ENCODE measurements around the gene OPN3. TPM values are rescaled to one million over a fixed set of nuclear protein-coding genes. Genes with fewer than 3 reads are reported as not detected.

Gene OPN3
- total and polyA plus RNA-seq, 2 donors (not counting 1 experiment from before 2014, with no cell fraction given): 21.0 to 29.6 TPM

GRCh38 chr1:241658081-241658793 is 18.1 kb upstream of the OPN3 start:
- Histone ChIP-seq H3K79me2 (ENCODE audit: control insufficient read depth, insufficient read depth, low read length) (no peaks in the 10 kb centered on the region), H3K4me2 (replicated peaks; ENCODE audit: low read depth, low read length, poor library complexity, severe bottlenecking) (no peak overlapping the region), H4K20me1 (ENCODE audit: control insufficient read depth, insufficient read depth, low read length, poor library complexity, severe bottlenecking) (no peaks in the 10 kb centered on the region), H3K4me1 (ENCODE audit: control insufficient read depth in 2 of 2, insufficient read depth in 2 of 2, low read length in 2 of 2) (no peaks in the 10 kb centered on the region), H3K4me3 (ENCODE audit: control extremely low read depth in 1 of 5, extremely low read depth in 1 of 5, insufficient read depth in 1 of 5, low read depth in 2 of 5, low read length in 4 of 5) (no peak overlapping the region), H3K9me3 (ENCODE audit: control extremely low read depth in 1 of 3, control insufficient read depth in 2 of 3, insufficient read depth in 1 of 3, low read length in 2 of 3) (no peaks in the 10 kb centered on the region), H3K27ac (ENCODE audit: low read length in 2 of 2) (no peak overlapping the region), H3K9ac (ENCODE audit: low read length) (no peak overlapping the region), H3K36me3 (replicated peaks in 1 of 2; ENCODE audit: control extremely low read depth in 1 of 2, control insufficient read depth in 1 of 2, extremely low read depth in 1 of 2, insufficient read depth in 2 of 2, low read length in 1 of 2) (no peaks in the 10 kb centered on the region), H3K27me3 (replicated peaks in 1 of 4; ENCODE audit: control extremely low read depth in 1 of 4, control insufficient read depth in 3 of 4, insufficient read depth in 4 of 4, low read length in 3 of 4) (peaks cover 0 to 2% (median 0%) of the 10 kb centered on the region in 4 experiments), H2AFZ (ENCODE audit: insufficient read depth, low read depth, low read length, poor library complexity, severe bottlenecking) (no peak overlapping the region)
- Mint-ChIP-seq H3K4me1 (no peaks in the 10 kb centered on the region), H3K4me3 (no peak overlapping the region), H3K27ac (no peak overlapping the region), H3K27me3 (peaks cover 22% of the 10 kb centered on the region), H3K9me3 (ENCODE audit: insufficient read depth) (no peaks in the 10 kb centered on the region)
- TF ChIP-seq EZH2 (IDR thresholded peaks at IDR 0.05; ENCODE audit: borderline replicate concordance, insufficient read depth, low read depth, low read length, poor library complexity, severe bottlenecking): no peak
- TF ChIP-seq CTCF (IDR thresholded peaks at IDR 0.05): no peak
- POLR2A ChIA-PET: no interaction called here
- intact Hi-C loops (cut with micrococcal nuclease): no loop called here
- no peak for DNase-seq
- CTCF ChIA-PET: interaction anchor here (0.6 kb wide), 1 partner anchor 234 kb away, joined by 3 read pairs; no protein-coding TSS in a partner anchor
- ATAC-seq (ENCODE audit: low read depth): no peak
- WGBS (ENCODE audit: insufficient coverage): 100% methylated on average over 2 of the region's 3 CpGs

GRCh38 chr1:241654641-241655040 is 14.5 kb upstream of the OPN3 start:
- H3K27me3 Mint-ChIP-seq: peaks cover 32% of the 10 kb centered on the region
- H3K4me1 Mint-ChIP-seq: no peaks in the 10 kb centered on the region
- Histone ChIP-seq H3K4me3 (ENCODE audit: control extremely low read depth in 1 of 5, extremely low read depth in 1 of 5, insufficient read depth in 1 of 5, low read depth in 2 of 5, low read length in 4 of 5) (no peak overlapping the region), H3K27me3 (replicated peaks in 1 of 4; ENCODE audit: control extremely low read depth in 1 of 4, control insufficient read depth in 3 of 4, insufficient read depth in 4 of 4, low read length in 3 of 4) (peaks cover 0 to 2% (median 0%) of the 10 kb centered on the region in 4 experiments), H3K9ac (ENCODE audit: low read length) (no peak overlapping the region), H3K9me3 (ENCODE audit: control extremely low read depth in 1 of 3, control insufficient read depth in 2 of 3, insufficient read depth in 1 of 3, low read length in 2 of 3) (no peaks in the 10 kb centered on the region), H4K20me1 (ENCODE audit: control insufficient read depth, insufficient read depth, low read length, poor library complexity, severe bottlenecking) (no peaks in the 10 kb centered on the region), H3K27ac (ENCODE audit: low read length in 2 of 2) (no peak overlapping the region), H3K4me1 (ENCODE audit: control insufficient read depth in 2 of 2, insufficient read depth in 2 of 2, low read length in 2 of 2) (no peaks in the 10 kb centered on the region), H3K4me2 (replicated peaks; ENCODE audit: low read depth, low read length, poor library complexity, severe bottlenecking) (no peak overlapping the region), H3K79me2 (ENCODE audit: control insufficient read depth, insufficient read depth, low read length) (no peaks in the 10 kb centered on the region), H2AFZ (ENCODE audit: insufficient read depth, low read depth, low read length, poor library complexity, severe bottlenecking) (no peak overlapping the region), H3K36me3 (replicated peaks in 1 of 2; ENCODE audit: control extremely low read depth in 1 of 2, control insufficient read depth in 1 of 2, extremely low read depth in 1 of 2, insufficient read depth in 2 of 2, low read length in 1 of 2) (no peaks in the 10 kb centered on the region)
- 80% methylated on average over 1 of the region's 1 CpG for WGBS (ENCODE audit: insufficient coverage)
- ChIA-PET CTCF (interaction anchor here (2.1 kb wide), 1 partner anchor 44 kb away, joined by 7 read pairs; no protein-coding TSS in a partner anchor), POLR2A (no interaction called here)
- intact Hi-C loops (cut with micrococcal nuclease): no loop called here
- ATAC-seq (ENCODE audit: low read depth): no peak
- H3K27ac Mint-ChIP-seq: no peak overlapping the region
- no peak overlapping the region for H3K4me3 Mint-ChIP-seq
- no peak for TF ChIP-seq CTCF (IDR thresholded peaks at IDR 0.05)
- no peak for TF ChIP-seq EZH2 (IDR thresholded peaks at IDR 0.05; ENCODE audit: borderline replicate concordance, insufficient read depth, low read depth, low read length, poor library complexity, severe bottlenecking)
- no peak for DNase-seq
- H3K9me3 Mint-ChIP-seq (ENCODE audit: insufficient read depth): no peaks in the 10 kb centered on the region

Data from B cell (primary cell).